ENCODE results near the gene UXT. TPM values are rescaled to one million over a fixed set of nuclear protein-coding genes. Genes with fewer than 3 reads are reported as not detected.
A peak's percentile ranks its signal among the peaks of the same experiment; 100 is the strongest.

Gene UXT
- total RNA-seq, 1 experiment from 2014 or later, result 155 TPM

DNA sequence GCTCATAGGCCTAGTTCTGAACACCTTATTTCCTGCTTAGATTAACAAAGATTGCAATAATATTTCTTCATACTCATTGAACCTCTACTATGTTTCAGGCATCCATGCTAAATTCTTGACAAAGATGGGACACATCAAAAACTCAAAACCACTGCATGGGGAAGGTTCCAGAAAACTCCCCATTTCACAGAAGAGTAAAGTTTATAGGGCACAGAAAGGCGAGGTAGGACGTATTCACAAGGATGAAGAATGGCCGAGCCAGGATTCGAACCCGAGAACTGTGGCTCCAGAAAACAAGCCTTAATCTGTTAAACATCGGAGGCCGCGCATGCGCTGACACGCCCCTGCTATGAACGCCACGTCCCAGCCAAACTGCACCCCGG, 688 bp downstream of the UXT start:
- DNase-seq, result no peak
- peak overlapping the region; percentile 67 for H3K4me3 ChIP-seq
- H3K9me3 ChIP-seq, result no peaks in the 10 kb centered on the region
- peaks cover 19% of the 10 kb centered on the region for H3K36me3 ChIP-seq
- no peaks in the 10 kb centered on the region for H3K27me3 ChIP-seq

DNA sequence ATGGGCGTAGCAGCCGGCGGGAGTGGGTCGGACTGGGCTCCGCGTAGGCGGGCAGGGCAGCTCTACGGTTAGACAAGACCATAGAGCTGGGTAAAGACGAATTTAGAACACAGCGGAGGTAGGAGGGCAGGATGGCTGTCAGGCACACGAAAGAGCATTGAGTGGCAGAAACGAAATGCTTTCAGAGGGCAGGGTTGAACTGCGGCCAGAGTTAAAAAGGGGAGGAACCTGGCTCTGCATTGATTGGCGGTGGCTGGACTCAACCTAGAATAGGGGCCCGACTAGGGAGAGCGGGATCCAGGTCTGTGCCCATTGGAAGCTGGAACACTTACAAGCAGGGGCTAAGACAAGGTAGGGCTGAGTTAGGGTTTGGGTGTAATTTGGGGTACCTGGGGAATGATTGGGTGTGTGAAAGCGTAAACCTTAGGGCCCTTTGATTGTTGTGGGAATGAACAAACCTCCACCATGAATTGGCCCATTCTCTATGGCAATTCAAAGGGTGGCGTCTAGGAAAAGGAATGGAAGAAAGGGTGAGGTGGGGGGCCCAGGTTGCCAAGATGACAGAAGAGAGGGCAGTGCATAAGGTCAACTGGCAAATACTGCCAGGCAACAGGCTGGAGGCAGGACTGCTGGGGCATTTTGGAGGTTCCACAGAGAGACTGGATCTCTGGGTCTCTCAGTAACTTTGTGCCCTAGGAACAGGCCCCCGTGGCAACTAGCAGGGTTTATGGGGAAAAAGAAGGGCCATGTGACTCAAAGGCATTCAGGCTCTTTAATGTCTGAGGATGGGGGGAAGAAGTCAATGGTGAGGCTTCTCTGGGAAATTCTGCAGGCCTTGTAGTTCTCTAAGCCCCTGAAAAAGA, 7.7 kb downstream of the UXT start:
- no peak for DNase-seq
- H3K9me3 ChIP-seq, result no peaks in the 10 kb centered on the region
- peak overlapping the region; percentile 39 for H3K4me3 ChIP-seq
- H3K27me3 ChIP-seq, result no peaks in the 10 kb centered on the region
- peaks cover 14% of the 10 kb centered on the region for H3K36me3 ChIP-seq

DNA sequence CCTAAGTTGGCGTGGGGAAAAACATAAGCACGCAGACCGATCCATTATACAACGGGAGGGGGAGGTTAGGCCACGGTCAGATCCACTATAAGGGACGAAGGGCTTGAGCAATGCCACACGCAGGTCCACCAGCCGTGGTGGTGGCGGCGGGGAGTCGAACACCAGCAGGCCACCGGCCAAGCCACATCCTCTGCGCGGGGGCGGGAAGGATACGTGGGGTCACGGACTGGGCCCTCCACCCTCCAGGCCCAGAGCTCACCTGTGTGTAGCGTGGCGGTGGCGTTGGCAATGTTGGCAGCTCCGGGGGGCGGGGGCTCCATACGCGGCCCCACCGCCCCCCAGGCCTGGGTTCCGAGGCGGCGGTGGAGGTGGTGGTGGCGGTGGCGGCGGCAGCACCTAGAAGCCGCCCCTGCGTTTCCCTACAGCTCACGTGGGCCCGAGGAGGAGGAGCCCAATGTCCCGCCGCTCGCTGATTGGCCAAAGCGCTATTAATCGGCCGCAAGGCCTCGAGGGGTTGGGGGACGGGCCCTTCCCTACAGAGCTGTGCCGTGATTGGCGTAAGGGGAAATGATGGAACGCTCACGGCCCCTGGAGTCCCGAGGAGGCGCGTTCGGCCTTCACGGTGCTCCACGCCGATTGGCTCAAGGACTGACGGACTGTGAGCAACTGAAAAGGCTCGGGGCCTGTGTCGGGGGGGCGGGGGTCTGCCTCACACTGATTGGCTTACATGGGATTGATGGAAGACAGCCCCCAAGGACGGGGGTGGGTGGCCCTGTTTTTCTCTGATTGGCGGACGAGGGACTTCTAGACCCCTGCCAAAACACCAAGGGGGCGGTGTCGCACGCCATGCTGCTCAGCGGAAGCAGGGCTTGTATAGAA, 8.6 kb downstream of the UXT start, which contains the start of gene ELK1:
Gene ELK1 (minus strand): TSS at position 400 of the 879 bp plus-strand sequence. CDS start 9,122 bp downstream, outside the sequence.
- Histone ChIP-seq H3K9me3 (no peaks in the 10 kb centered on the region), H3K36me3 (peaks cover 14% of the 10 kb centered on the region), H3K27me3 (no peaks in the 10 kb centered on the region), H3K4me3 (peak within 1 kb of the TSS; percentile 85)
- DNase-seq, result peak; percentile 98

DNA sequence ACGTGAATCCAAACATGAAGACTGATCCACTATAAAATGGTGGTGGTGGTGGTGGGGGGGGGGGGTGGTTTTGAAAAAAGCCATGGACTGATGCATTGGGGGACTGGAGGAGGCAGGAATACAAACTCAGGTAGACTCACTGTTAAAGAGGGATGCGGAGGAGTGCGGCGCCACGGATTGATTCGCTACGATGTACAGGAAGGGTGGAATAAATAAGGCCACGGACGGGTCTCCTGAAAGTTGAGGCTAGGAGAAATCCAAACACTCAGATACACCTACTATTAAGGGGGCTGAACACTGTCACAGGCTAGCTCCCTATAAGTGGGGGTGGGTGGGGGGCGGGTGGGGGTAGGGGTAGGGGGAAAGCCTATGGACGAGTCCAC, 9.2 kb downstream of the UXT start:
- Histone ChIP-seq H3K36me3 (peaks cover 14% of the 10 kb centered on the region), H3K4me3 (peak overlapping the region; percentile 85), H3K27me3 (no peaks in the 10 kb centered on the region), H3K9me3 (no peaks in the 10 kb centered on the region)
- DNase-seq, result no peak

DNA sequence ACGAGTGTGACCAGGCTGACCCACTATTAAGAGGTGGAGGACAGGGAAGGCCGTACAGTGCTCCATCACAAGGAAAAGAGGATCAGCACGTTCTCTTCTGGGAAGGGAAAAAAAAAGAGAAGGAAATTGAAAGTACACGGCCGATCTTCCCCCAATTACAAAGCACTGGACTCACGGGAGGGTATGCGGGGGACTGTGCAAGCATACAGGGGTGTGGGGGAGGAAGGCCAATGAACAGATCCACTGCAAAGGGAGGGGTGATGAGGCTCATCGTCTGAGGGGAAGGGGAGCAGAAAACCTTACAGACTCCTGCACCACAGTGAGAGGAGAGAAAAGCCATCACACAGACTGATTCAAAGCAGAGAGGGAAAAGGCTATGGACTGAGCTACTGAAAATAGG, 9.7 kb downstream of the UXT start:
- no peak for DNase-seq
- H3K4me3 ChIP-seq, result peak overlapping the region; percentile 85
- no peaks in the 10 kb centered on the region for H3K27me3 ChIP-seq
- no peaks in the 10 kb centered on the region for H3K9me3 ChIP-seq
- peaks cover 15% of the 10 kb centered on the region for H3K36me3 ChIP-seq

DNA sequence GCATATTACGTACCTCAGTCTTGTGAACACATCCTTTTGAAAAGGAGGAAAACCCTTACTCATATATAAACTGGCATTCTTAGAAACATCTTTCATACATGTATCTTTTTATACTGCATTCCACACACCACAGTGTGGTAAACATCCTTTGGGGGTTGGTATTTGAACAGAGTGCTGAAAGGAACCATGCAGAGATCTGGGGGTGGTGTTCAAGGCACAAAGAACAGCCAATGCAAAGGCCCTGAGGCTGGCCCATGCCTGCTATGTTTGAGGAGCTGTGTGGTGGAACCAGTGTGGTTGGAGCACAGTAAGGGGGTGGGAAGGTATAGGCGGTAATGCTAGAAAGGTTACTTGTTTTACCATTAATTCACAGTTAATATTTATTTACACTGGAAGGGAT, 10.6 kb downstream of the UXT start:
- Histone ChIP-seq H3K27me3 (no peaks in the 10 kb centered on the region), H3K36me3 (peaks cover 17% of the 10 kb centered on the region), H3K9me3 (no peaks in the 10 kb centered on the region), H3K4me3 (no peak overlapping the region)
- DNase-seq, result no peak

DNA sequence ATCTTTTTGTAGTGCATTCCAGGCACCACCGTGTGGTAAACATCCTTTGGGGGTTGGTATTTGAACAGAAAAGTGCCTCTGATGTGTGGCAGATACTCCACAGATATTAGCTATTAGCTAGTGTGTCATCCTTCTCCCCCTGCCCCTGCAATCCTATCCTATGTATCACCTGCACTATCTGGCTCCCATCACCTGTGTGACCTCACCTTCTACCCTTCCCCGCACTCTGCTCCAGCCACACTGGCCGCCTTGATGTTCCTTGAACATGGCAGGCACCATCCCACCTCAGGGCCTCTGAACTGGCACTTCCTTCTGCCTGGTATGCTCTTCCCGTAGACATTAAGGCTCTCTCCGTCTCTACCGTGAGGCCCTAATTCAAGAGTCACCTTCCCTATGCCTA, 12.3 kb downstream of the UXT start:
- no peaks in the 10 kb centered on the region for H3K9me3 ChIP-seq
- no peak for DNase-seq
- H3K4me3 ChIP-seq, result no peak overlapping the region
- no peaks in the 10 kb centered on the region for H3K27me3 ChIP-seq
- H3K36me3 ChIP-seq, result peaks cover 14% of the 10 kb centered on the region

DNA sequence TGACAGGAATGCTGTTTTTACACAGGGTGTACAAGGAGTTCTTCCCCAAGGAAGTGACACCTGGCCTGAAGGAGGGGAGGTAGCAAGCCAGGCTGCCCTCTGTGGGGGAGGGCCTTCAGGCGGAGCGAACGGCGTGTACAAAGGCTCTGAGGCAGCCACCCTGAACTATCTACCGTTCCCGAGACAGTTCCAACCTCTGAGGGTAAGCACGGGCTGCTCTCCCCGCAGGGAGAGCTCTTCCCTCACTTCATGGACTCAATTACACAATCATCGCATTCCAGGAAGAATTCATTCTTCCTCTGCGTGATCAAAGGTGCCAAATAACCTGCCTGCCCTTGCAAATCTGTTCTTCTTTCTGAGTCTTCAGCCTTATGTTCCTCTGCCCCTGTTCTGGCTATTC, 13.4 kb downstream of the UXT start:
- DNase-seq, result no peak
- no peak overlapping the region for H3K4me3 ChIP-seq
- peaks cover 18% of the 10 kb centered on the region for H3K36me3 ChIP-seq
- H3K9me3 ChIP-seq, result no peaks in the 10 kb centered on the region
- no peaks in the 10 kb centered on the region for H3K27me3 ChIP-seq

DNA sequence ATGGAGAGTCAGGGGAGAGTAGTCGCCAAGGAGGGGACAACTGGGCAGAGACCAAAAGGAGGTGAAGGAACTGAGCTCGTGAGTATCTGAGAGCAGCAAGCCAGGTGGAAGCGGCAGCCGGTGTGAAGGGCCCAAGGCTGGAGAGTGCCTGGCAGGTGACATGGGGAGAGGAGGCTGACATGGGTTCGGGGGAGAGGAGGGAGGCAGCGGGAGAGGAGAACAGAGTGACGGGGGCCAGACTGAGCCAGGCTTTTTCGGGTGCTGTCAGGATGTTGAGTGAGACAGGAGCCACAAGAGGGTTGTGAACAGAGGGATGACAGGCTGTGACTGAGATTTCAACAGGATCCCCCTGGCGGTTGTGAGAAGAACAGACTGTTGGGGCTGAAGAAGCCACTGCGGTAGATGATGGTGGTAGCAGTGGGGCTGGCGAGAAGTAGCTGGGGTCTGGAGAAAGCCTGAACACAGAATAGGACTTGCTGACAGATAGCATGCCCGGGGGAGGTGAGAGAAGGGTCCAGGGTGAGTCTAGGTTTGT, 14.4 kb downstream of the UXT start:
- peaks cover 26% of the 10 kb centered on the region for H3K36me3 ChIP-seq
- H3K4me3 ChIP-seq, result no peak overlapping the region
- no peak for DNase-seq
- H3K27me3 ChIP-seq, result no peaks in the 10 kb centered on the region
- no peaks in the 10 kb centered on the region for H3K9me3 ChIP-seq

DNA sequence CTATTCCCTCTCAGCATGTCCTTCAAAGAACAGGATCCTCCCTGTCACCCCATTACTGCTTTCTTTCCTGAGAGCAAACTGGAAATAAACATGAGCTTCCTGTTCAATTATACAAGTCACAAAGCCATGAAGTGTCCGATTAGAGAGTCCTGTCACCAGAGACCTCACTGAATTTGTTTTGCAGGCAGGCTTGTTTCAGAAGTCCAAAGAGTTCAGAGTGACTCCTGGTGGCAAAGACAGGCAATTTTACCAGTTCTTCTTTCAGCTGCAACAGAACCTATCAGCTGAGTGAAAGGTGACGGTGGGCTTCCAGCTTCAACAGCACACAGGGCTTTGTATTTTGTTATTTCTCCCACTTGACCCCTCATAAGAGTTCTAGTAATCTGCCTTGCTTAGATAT, 15.1 kb downstream of the UXT start:
- DNase-seq, result no peak
- peaks cover 25% of the 10 kb centered on the region for H3K36me3 ChIP-seq
- no peaks in the 10 kb centered on the region for H3K27me3 ChIP-seq
- H3K9me3 ChIP-seq, result no peaks in the 10 kb centered on the region
- H3K4me3 ChIP-seq, result no peak overlapping the region

DNA sequence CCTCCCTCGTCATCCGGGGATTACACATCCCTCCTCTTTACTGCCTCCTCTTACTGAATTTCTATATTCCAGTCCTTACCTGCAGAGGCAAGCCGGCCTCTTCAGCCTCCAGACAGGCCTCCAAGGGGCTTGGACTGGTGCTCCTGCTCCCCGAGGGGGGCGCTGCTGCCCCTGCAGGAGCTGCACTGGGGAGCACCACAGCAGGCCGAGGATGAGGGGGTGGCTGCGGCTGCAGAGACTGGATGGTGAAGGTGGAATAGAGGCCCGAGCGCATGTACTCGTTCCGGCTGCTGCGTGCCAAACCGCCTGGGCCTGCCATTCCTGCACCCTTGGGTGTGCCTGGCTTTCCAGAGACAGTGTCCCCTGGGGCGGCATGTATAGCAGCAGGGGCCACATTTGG, 20.2 kb downstream of the UXT start:
- Histone ChIP-seq H3K4me3 (no peak overlapping the region), H3K27me3 (no peaks in the 10 kb centered on the region), H3K36me3 (peaks cover 15% of the 10 kb centered on the region), H3K9me3 (no peaks in the 10 kb centered on the region)
- DNase-seq, result no peak

DNA sequence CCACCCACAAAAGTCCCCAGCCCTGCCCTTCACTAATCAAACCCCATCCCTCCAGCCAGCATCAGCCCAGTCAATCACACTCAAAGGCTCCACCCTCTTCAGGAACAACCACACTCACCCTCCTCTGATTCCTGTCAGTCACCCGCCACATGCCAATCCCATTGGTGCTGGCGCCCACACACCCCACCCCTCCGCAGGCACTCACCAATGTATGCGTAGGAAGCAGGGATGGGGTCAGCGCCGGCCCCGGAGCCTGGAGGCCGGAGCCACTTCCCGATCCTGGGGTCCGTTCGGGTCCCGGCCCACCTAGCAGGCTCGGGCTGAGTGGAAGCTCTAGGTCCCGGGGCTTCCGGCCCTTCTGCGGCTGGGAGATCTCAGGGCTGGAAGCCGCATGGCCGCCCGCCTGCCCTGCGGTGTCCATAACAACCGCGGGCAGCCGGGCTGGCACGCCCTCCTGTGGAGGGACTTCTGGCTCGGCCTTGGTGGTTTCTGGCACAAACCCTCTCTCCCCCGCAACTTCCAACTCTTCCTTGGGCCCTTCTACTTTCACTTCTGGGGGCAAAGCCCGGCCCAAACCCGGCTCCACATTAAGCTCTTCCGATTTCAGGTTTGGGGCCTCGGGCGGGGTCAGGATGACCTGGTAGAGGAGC, 21.3 kb downstream of the UXT start:
- Histone ChIP-seq H3K9me3 (no peaks in the 10 kb centered on the region), H3K4me3 (no peak overlapping the region), H3K36me3 (peaks cover 15% of the 10 kb centered on the region), H3K27me3 (no peaks in the 10 kb centered on the region)
- DNase-seq, result no peak

DNA sequence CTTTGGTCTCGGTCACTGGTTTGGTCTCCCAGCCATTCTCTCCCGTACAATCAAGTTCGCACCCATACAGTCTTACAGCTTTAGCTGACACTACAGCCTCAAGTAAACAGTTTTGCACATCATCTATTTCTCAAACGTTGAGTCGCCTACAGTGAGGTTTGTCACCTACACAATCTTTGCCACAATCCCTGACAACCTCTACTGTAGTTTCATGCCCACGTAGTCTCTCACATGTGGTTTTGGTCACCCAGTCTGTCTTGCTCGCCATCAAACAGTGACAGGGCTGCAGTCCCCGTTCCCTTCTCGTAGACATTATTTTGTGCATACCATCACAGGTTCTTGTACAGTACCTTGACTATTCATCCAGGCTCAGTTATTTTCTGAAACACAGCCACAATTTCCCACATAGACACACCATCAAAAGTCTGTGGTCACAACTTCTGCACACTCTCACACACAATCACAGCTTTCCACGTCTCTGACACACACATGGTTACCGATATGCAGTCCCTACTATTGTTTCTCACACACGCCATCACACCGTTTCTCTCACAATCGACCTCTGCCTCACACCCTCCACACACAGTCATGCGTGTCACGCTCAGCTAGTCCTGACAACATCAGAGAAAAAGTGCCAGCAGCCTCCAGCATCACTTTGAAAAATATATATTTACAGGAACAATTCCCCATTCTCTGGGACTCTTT, 24.0 kb downstream of the UXT start:
- H3K36me3 ChIP-seq, result peaks cover 2% of the 10 kb centered on the region
- H3K4me3 ChIP-seq, result no peak overlapping the region
- no peak for DNase-seq
- no peaks in the 10 kb centered on the region for H3K27me3 ChIP-seq
- no peaks in the 10 kb centered on the region for H3K9me3 ChIP-seq

DNA sequence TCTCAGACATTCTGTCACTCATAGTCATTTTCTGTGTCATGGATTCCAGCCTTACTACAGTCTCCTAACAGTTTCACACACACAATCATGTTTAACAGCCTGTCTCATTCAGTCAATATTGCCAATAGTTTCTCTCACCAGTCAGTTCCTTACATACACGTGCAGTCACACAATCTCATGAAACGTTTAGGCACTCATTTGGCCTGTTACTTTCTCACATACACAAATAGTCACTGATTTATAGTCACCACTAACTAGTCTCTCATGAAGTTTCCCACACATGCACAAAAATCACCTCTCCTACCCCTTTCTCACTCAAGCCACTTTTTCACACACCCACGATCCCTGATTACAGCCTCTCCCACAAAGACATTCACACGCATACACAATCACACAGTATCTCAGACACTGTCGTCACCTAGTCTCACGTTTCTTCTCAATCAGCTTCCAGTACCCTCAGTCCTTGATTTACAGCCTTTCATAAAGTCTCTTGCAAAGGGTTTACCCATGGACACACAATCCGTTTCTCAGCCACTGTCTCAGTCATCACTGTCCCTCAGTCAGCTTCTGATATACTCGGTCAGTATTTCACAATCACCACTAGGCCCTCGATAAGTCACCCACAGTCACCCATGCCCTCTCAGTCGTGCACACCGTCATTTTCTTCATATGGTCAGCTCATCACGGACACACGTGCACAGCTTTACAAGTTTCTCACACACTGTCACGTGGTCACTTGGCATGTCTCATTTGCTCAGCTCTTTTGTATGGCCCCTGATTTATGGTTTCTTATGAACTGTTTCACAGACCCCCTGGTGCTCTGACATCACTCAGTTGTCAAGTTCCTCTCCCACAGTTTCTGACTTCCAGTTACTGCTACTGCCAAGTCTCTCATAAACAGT, 25.0 kb downstream of the UXT start:
- Histone ChIP-seq H3K4me3 (no peak overlapping the region), H3K9me3 (no peaks in the 10 kb centered on the region), H3K27me3 (no peaks in the 10 kb centered on the region), H3K36me3 (no peaks in the 10 kb centered on the region; the same call in 1 of the 2 replicates)
- DNase-seq, result no peak

DNA sequence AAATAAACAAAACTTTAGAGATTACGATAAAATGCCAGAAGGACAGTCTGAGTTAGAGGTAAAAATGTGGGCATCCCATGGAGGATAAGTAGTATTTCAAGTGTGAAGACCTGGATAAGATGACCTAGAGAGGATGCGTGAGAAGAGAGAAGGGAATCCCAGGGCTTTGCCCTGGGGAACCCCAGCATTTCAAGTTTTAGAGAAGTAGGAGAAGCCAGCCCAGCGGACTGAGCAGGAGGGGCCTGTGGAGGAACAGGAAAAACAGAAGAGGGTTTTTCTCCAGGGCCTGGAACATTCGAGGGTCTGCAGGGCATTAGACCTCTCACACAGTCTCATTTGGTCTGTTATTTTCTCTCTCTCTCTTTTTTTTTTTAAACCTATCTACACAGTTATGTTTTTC, 26.3 kb downstream of the UXT start:
- Histone ChIP-seq H3K4me3 (no peak overlapping the region), H3K36me3 (no peaks in the 10 kb centered on the region; the same call in 1 of the 2 replicates)

More for the DNA sequence above, 26.3 kb downstream of the UXT start:
- no peak for DNase-seq
- H3K9me3 ChIP-seq, result no peaks in the 10 kb centered on the region
- no peaks in the 10 kb centered on the region for H3K27me3 ChIP-seq
